B cell (primary cell): Measurements from ENCODE around the gene STAMBP. TPM values are rescaled to one million over a fixed set of nuclear protein-coding genes. Genes with fewer than 3 reads are reported as not detected.

Experiments used
- ATAC-seq: fragments of 200-7000 bp; cut with Tn5 transposase; one replicate; pipeline ENCODE4 v1.10.0; 2021; ENCODE audit warnings: low read depth, mild to moderate bottlenecking, moderate number of reproducible peaks, moderate library complexity
- CTCF ChIA-PET: fragments of 350-600 bp; sonication (Branson Sonifier 250); formaldehyde crosslinking; loops from one replicate; lab custom pipeline; 2021; ENCODE audit warnings: antibody characterized with exemption, inconsistent platforms; lab: Charles Lee
- POLR2A ChIA-PET: fragments of 350-600 bp; sonication (Branson Sonifier 250); formaldehyde crosslinking; loops from one replicate; lab custom pipeline; 2021; ENCODE audit warnings: antibody characterized with exemption; lab: Charles Lee
- DNase-seq: peaks from one replicate; pipeline ENCODE4 v3.0.0; 2013
- H2AFZ ChIP-seq: 2 replicates; pipeline ENCODE4 v1.6.1; 2012; ENCODE audit warnings: mild to moderate bottlenecking, low read depth, low read length; ENCODE audit not compliant: insufficient read depth, poor library complexity, severe bottlenecking
- H3K27ac ChIP-seq, 2 donors: 1 replicate in 1 of 2; 2 replicates in 1 of 2; pipeline ENCODE4 v1.5.1; 2012 to 2013; ENCODE audit warnings: low read length in 2 of 2, mild to moderate bottlenecking in 2 of 2, moderate library complexity in 1 of 2
- H3K27me3 ChIP-seq, 4 experiments: fragments of 200-600 bp in 1 of 4; sonication (generic) in 1 of 4; replicated peaks in 1 of 4; 1 replicate in 2 of 4; 2 replicates in 2 of 4; pipeline versions ENCODE4 v1.6.1 to v1.7.0; 2013 to 2016; ENCODE audit warnings: low read length in 3 of 4, mild to moderate bottlenecking in 2 of 4, mixed read lengths in 1 of 4, moderate library complexity in 1 of 4; ENCODE audit not compliant: insufficient read depth in 4 of 4, control insufficient read depth in 3 of 4; ENCODE audit errors: control extremely low read depth in 1 of 4
- H3K36me3 ChIP-seq, 2 experiments: replicated peaks in 1 of 2; 1 replicate in 1 of 2; 2 replicates in 1 of 2; pipeline versions ENCODE4 v1.6.1 to v1.7.1; 2013; ENCODE audit warnings: low read length in 1 of 2; ENCODE audit not compliant: insufficient read depth in 2 of 2, control insufficient read depth in 1 of 2; ENCODE audit errors: control extremely low read depth in 1 of 2, extremely low read depth in 1 of 2
- H3K4me1 ChIP-seq, 2 donors: fragments of 200-600 bp in 1 of 2; sonication (generic) in 1 of 2; 1 replicate in 1 of 2; 2 replicates in 1 of 2; pipeline versions ENCODE4 v1.5.1 to v1.6.1; 2013 to 2017; ENCODE audit warnings: low read length in 2 of 2; ENCODE audit not compliant: control insufficient read depth in 2 of 2, insufficient read depth in 2 of 2
- H3K4me2 ChIP-seq: replicated peaks from 2 replicates; pipeline ENCODE3; 2012; ENCODE audit warnings: mild to moderate bottlenecking, low read depth, low read length; ENCODE audit not compliant: poor library complexity, severe bottlenecking
- H3K4me3 ChIP-seq, 5 experiments: fragments of 200-600 bp in 1 of 5; sonication (generic) in 1 of 5; 1 replicate in 3 of 5; 2 replicates in 2 of 5; pipeline versions ENCODE4 v1.5.1 to v1.7.0; 2011 to 2016; ENCODE audit warnings: low read length in 4 of 5, mild to moderate bottlenecking in 4 of 5, low read depth in 2 of 5, control low read depth in 1 of 5, moderate library complexity in 1 of 5; ENCODE audit not compliant: insufficient read depth in 1 of 5; ENCODE audit errors: control extremely low read depth in 1 of 5, extremely low read depth in 1 of 5
- H3K79me2 ChIP-seq: fragments of 200-600 bp; sonication (generic); one replicate; pipeline ENCODE4 v1.6.0; 2016; ENCODE audit warnings: low read length; ENCODE audit not compliant: control insufficient read depth, insufficient read depth
- H3K9ac ChIP-seq: fragments of 200-600 bp; sonication (generic); 2 replicates; pipeline ENCODE4 v1.6.1; 2017; ENCODE audit warnings: mild to moderate bottlenecking, low read length, moderate library complexity
- H3K9me3 ChIP-seq, 3 donors: one replicate each; pipeline versions ENCODE4 v1.6.1 to v1.7.1; 2013; ENCODE audit warnings: low read length in 2 of 3; ENCODE audit not compliant: control insufficient read depth in 2 of 3, insufficient read depth in 1 of 3; ENCODE audit errors: control extremely low read depth in 1 of 3
- H4K20me1 ChIP-seq: 2 replicates; pipeline ENCODE4 v1.6.0; 2012; ENCODE audit warnings: mild to moderate bottlenecking, low read length; ENCODE audit not compliant: insufficient read depth, control insufficient read depth, poor library complexity, severe bottlenecking
- H3K27ac Mint-ChIP-seq: one replicate; pipeline ENCODE4 v1.8.0; 2021; ENCODE audit warnings: mixed read lengths
- H3K27me3 Mint-ChIP-seq: one replicate; pipeline ENCODE4 v1.8.0; 2021; ENCODE audit warnings: mixed read lengths
- H3K4me1 Mint-ChIP-seq: one replicate; pipeline ENCODE4 v1.8.0; 2021; ENCODE audit warnings: mixed read lengths
- H3K4me3 Mint-ChIP-seq: one replicate; pipeline ENCODE4 v1.8.0; 2021; ENCODE audit warnings: mixed read lengths
- H3K9me3 Mint-ChIP-seq: one replicate; pipeline ENCODE4 v1.8.0; 2022; ENCODE audit warnings: mixed read lengths; ENCODE audit not compliant: insufficient read depth
- CTCF ChIP-seq: fragments of 200-600 bp; IDR thresholded peaks from one replicate; pipeline ENCODE4 v1.8.0; 2022; ENCODE audit warnings: antibody characterized with exemption, mild to moderate bottlenecking
- EZH2 ChIP-seq: IDR thresholded peaks from 2 replicates; pipeline ENCODE4 v1.6.1; 2012; ENCODE audit warnings: borderline replicate concordance, low read depth, mild to moderate bottlenecking, moderate library complexity, low read length; ENCODE audit not compliant: insufficient read depth, poor library complexity, severe bottlenecking
- WGBS: methylation state at CpG from one replicate; pipeline ENCODE4 v1.1.5; 2013; ENCODE audit warnings: missing lambda C conversion rate; ENCODE audit not compliant: insufficient coverage; 5-methylcytosine and 5-hydroxymethylcytosine counted together
- intact Hi-C: fragments of 100-400 bp; cut with micrococcal nuclease; formaldehyde crosslinking; loops from one replicate; pipeline ENCODE4 v1.10.0; 2022
- polyA plus RNA-seq: library from polyadenylated mRNA; depleted of rRNA; stranded (reverse); fragments of >200 nt; gene quantifications from 2 replicates; pipeline ENCODE4 v1.2.3, GENCODE V29; 2012
- total RNA-seq, 2 donors: library from RNA; stranded (reverse); fragments of 120-200 nt in 1 of 2; gene quantifications; 1 replicate in 1 of 2; 2 replicates in 1 of 2; pipeline versions ENCODE4 v1.2.3 to v1.2.4, GENCODE V29; 2013 to 2022

The STAMBP gene
- total and polyA plus RNA-seq, 2 donors (not counting 1 experiment from before 2014, with no cell fraction given) = 21.8 to 32.5 TPM

- Mint-ChIP-seq H3K27ac (no peak overlapping the region), H3K4me3 (no peak overlapping the region), H3K9me3 (no peaks in the 10 kb centered on the region), H3K4me1 (peaks cover 6% of the 10 kb centered on the region), H3K27me3 (peaks cover 8% of the 10 kb centered on the region)
- CTCF ChIA-PET = no interaction called here
- Histone ChIP-seq H3K4me3 (no peak overlapping the region), H3K9me3 (no peaks in the 10 kb centered on the region), H3K27ac (no peak overlapping the region), H2AFZ (peak overlapping the region; percentile 8), H3K4me2 (no peak overlapping the region), H4K20me1 (no peaks in the 10 kb centered on the region), H3K9ac (no peak overlapping the region), H3K79me2 (no peaks in the 10 kb centered on the region), H3K4me1 (peaks cover 3 to 12% of the 10 kb centered on the region in 2 donors), H3K36me3 (no peaks in the 10 kb centered on the region), H3K27me3 (peaks cover 0 to 3% (median 0%) of the 10 kb centered on the region in 4 experiments)
- ATAC-seq = no peak
- POLR2A ChIA-PET = interaction anchor here (0.6 kb wide), 1 partner anchor 663 kb away, joined by 3 read pairs; no protein-coding TSS in a partner anchor
- intact Hi-C loops = no loop called here
- TF ChIP-seq EZH2 = no peak
- no peak for TF ChIP-seq CTCF
- 89% methylated on average over 4 of the region's 4 CpGs for WGBS
- DNase-seq = no peak
Measured at GRCh38 chr2:73897240-73897583, 68.5 kb downstream of the STAMBP start.

GRCh38 chr2:73897934-73898333, 69.2 kb downstream of the STAMBP start:
- H3K79me2 ChIP-seq = no peaks in the 10 kb centered on the region
- no peak overlapping the region for H2AFZ ChIP-seq
- no peak overlapping the region for H3K27ac ChIP-seq
- CTCF ChIA-PET = interaction anchor here (1.6 kb wide), 1 partner anchor 10 kb away, joined by 7 read pairs; no protein-coding TSS in a partner anchor
- intact Hi-C loops = no loop called here
- no peaks in the 10 kb centered on the region for H3K9me3 ChIP-seq
- H3K9me3 Mint-ChIP-seq = no peaks in the 10 kb centered on the region
- POLR2A ChIA-PET = interaction anchor here (0.7 kb wide), 1 partner anchor 104 kb away, joined by 3 read pairs; no protein-coding TSS in a partner anchor
- DNase-seq (no peak), ATAC-seq (no peak)
- H3K4me1 Mint-ChIP-seq = peaks cover 6% of the 10 kb centered on the region
- H3K9ac ChIP-seq = no peak overlapping the region
- H4K20me1 ChIP-seq = no peaks in the 10 kb centered on the region
- no peak overlapping the region for H3K27ac Mint-ChIP-seq
- H3K36me3 ChIP-seq = no peaks in the 10 kb centered on the region
- H3K4me3 Mint-ChIP-seq = no peak overlapping the region
- H3K27me3 ChIP-seq = peaks cover 0 to 3% (median 0%) of the 10 kb centered on the region in 4 experiments
- H3K27me3 Mint-ChIP-seq = peaks cover 15% of the 10 kb centered on the region
- no peak for TF ChIP-seq CTCF
- TF ChIP-seq EZH2 = no peak
- no peak overlapping the region for H3K4me3 ChIP-seq
- 76% methylated on average over 5 of the region's 6 CpGs for WGBS
- no peak overlapping the region for H3K4me2 ChIP-seq
- H3K4me1 ChIP-seq = peaks cover 3 to 12% of the 10 kb centered on the region in 2 donors
